ENCODE measurements around the gene FAM114A2. TPM values are rescaled to one million over a fixed set of nuclear protein-coding genes. Genes with fewer than 3 reads are reported as not detected.
A peak's percentile ranks its signal among the peaks of the same experiment; 100 is the strongest.

Gene FAM114A2
- total and polyA plus RNA-seq, 4 experiments from 2014 or later, result 18.2 to 45.5 (median 29.8) TPM

DNA sequence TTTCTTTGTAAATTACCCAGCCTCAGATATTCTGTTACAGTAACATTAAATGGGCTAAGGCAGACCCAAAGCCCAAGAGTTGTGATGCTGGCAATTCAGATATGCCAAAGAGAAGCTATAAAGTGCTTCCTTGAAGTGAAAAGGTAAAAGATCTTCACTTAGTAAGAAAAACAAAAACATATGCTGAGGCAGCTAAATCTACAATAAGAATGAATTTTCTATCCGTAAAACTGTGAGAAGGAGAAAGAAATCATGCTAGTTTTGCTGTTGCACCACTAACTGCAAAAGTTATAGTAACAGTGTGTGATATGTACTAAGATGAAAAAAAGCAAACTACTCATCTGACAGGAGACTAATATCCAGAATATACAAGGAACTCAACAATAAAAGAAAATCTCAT, 39.9 kb downstream of the FAM114A2 start:
- Histone ChIP-seq H3K9me3 (ENCODE audit: control insufficient read depth in 1 of 2, low read length in 2 of 2) (no peaks in the 10 kb centered on the region), H3K27ac (ENCODE audit: low read depth, low read length) (no peak overlapping the region), H3K27me3 (ENCODE audit: insufficient read depth, low read length) (no peaks in the 10 kb centered on the region), H3K4me1 (ENCODE audit: insufficient read depth, low read length) (no peaks in the 10 kb centered on the region), H3K36me3 (ENCODE audit: insufficient read depth, low read length) (no peaks in the 10 kb centered on the region), H3K4me3 (ENCODE audit: low read length in 2 of 2) (no peak overlapping the region)
- Mint-ChIP-seq H3K9me3 (peaks cover 0 to 5% (median 0%) of the 10 kb centered on the region in 8 donors), H3K4me3 (no peak overlapping the region), H3K36me3 (peaks cover 66% of the 10 kb centered on the region in 2 donors), H3K27ac (no peak overlapping the region), H3K27me3 (no peaks in the 10 kb centered on the region), H3K4me1 (no peaks in the 10 kb centered on the region)
- intact Hi-C loops (cut with micrococcal nuclease), result no loop called here
- DNase-seq, result no peak
- POLR2A ChIA-PET (ENCODE audit: partially characterized antibody), result no interaction called here
- CTCF ChIA-PET (ENCODE audit: partially characterized antibody), result no interaction called here

DNA sequence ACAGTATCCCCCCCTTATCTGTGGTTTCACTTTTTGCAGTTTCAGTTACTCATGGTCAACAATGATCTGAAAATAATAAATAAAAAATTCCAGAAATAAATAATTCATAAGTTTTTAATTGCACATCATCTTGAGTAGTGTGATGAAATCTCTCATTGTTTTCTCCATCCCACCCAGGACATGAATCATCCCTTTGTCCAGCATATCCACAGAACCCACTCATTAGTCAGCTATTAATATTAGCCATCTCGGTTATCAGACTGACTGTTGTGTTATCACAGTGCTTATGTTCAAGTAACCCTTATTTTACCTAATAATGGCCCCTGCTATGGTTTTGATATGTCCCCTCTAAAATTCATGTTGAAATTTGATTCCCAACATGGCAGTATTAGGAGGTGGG, 40.7 kb downstream of the FAM114A2 start:
- H3K27me3 ChIP-seq (ENCODE audit: insufficient read depth, low read length), result no peaks in the 10 kb centered on the region
- intact Hi-C loops (cut with micrococcal nuclease), result no loop called here
- Mint-ChIP-seq H3K9me3 (peaks cover 0 to 5% (median 0%) of the 10 kb centered on the region in 8 donors), H3K27ac (no peak overlapping the region), H3K4me1 (no peaks in the 10 kb centered on the region), H3K4me3 (no peak overlapping the region), H3K36me3 (peaks cover 68 to 69% of the 10 kb centered on the region in 2 donors), H3K27me3 (no peaks in the 10 kb centered on the region)
- no peak overlapping the region for H3K4me3 ChIP-seq (ENCODE audit: low read length in 2 of 2)
- no peaks in the 10 kb centered on the region for H3K9me3 ChIP-seq (ENCODE audit: control insufficient read depth in 1 of 2, low read length in 2 of 2)
- no peaks in the 10 kb centered on the region for H3K4me1 ChIP-seq (ENCODE audit: insufficient read depth, low read length)
- CTCF ChIA-PET (ENCODE audit: partially characterized antibody), result no interaction called here
- no peak overlapping the region for H3K27ac ChIP-seq (ENCODE audit: low read depth, low read length)
- no peaks in the 10 kb centered on the region for H3K36me3 ChIP-seq (ENCODE audit: insufficient read depth, low read length)
- POLR2A ChIA-PET (ENCODE audit: partially characterized antibody), result no interaction called here
- DNase-seq, result no peak

DNA sequence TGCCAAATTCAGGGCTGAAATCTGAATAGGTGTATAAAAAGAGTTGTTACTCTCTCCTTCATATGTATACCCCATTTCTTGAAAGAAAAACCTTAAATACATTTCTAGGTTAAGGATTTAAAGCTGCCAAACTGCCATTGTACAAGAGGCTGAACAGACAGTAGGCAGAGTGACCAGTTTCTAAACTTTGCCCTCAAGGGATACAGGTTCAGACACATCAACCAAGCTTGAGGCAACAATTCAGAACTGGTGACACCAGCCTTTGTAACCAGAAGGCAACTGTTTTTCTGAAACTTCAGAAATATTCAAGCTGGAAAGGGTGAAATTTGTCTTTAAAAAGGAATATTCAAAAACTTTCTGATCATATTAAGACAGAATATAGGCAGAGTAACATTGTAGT, 47.5 kb downstream of the FAM114A2 start:
- intact Hi-C loops (cut with micrococcal nuclease), result no loop called here
- H3K27me3 ChIP-seq (ENCODE audit: insufficient read depth, low read length), result no peaks in the 10 kb centered on the region
- no peaks in the 10 kb centered on the region for H3K36me3 ChIP-seq (ENCODE audit: insufficient read depth, low read length)
- no peak overlapping the region for H3K4me3 ChIP-seq (ENCODE audit: low read length in 2 of 2)
- H3K9me3 ChIP-seq (ENCODE audit: control insufficient read depth in 1 of 2, low read length in 2 of 2), result no peaks in the 10 kb centered on the region
- POLR2A ChIA-PET (ENCODE audit: partially characterized antibody), result no interaction called here
- no peaks in the 10 kb centered on the region for H3K4me1 ChIP-seq (ENCODE audit: insufficient read depth, low read length)
- Mint-ChIP-seq H3K27me3 (no peaks in the 10 kb centered on the region), H3K4me3 (no peak overlapping the region), H3K9me3 (no peaks in the 10 kb centered on the region), H3K4me1 (no peaks in the 10 kb centered on the region), H3K36me3 (peaks cover 38 to 44% of the 10 kb centered on the region in 2 donors), H3K27ac (no peak overlapping the region)
- DNase-seq, result no peak
- CTCF ChIA-PET (ENCODE audit: partially characterized antibody), result interaction anchor here (1.2 kb wide), 2 partner anchors 14 to 17 kb away, joined by 3 read pairs; no protein-coding TSS in a partner anchor
- no peak overlapping the region for H3K27ac ChIP-seq (ENCODE audit: low read depth, low read length)

DNA sequence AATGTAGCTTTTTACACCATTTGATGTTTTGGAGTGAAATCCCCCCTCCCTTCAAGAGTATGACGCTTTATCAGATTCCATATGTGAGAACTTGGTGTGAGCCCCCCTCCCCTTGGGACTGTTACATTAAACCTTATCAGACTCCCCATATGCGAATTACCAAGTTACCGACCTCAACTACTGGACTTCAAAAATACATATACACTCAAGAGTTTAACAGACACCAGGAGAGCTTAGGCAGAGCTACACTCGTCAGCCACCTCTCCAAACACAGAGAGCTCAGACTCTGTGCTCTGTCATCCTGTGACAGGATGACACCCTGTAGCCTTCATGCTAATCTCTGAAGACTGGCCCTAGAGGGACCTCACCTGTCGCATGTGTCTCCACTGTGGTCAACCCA, 50.2 kb downstream of the FAM114A2 start:
- Histone ChIP-seq H3K36me3 (ENCODE audit: insufficient read depth, low read length) (no peaks in the 10 kb centered on the region), H3K9me3 (ENCODE audit: control insufficient read depth in 1 of 2, low read length in 2 of 2) (no peaks in the 10 kb centered on the region), H3K27ac (ENCODE audit: low read depth, low read length) (no peak overlapping the region), H3K4me1 (ENCODE audit: insufficient read depth, low read length) (no peaks in the 10 kb centered on the region), H3K27me3 (ENCODE audit: insufficient read depth, low read length) (no peaks in the 10 kb centered on the region), H3K4me3 (ENCODE audit: low read length in 2 of 2) (no peak overlapping the region)
- Mint-ChIP-seq H3K9me3 (no peaks in the 10 kb centered on the region), H3K4me1 (no peaks in the 10 kb centered on the region), H3K27ac (peak overlapping the region in 2 of 7 donors; percentile 14 to 75), H3K27me3 (no peaks in the 10 kb centered on the region), H3K4me3 (no peak overlapping the region), H3K36me3 (peaks cover 20 to 27% of the 10 kb centered on the region in 2 donors)
- ChIA-PET POLR2A (ENCODE audit: partially characterized antibody) (no interaction called here), CTCF (ENCODE audit: partially characterized antibody) (interaction anchor here (0.8 kb wide), 1 partner anchor 13 kb away, joined by 4 read pairs; no protein-coding TSS in a partner anchor)
- intact Hi-C loops (cut with micrococcal nuclease), result no loop called here
- no peak for DNase-seq

DNA sequence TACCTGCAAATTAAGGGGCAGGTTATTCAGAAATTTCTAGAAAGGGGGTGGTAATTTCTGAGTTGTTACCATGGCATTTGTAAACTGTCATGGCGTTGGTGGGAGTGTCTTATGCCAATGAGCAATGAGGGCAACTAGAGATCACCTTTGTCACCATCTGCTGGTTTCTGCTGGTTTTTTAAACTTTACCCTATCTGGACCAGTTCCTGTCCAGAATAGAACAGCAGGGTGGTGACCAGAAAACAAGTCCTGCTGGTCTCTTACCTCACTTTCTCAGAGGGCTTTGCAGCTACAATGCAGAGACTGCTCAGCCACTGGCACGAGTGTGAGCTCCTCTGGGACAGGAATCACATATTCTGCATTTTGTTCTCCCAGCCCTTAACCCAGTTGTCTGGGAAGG, 51.4 kb downstream of the FAM114A2 start:
- Mint-ChIP-seq H3K27ac (no peak overlapping the region), H3K4me3 (no peak overlapping the region), H3K4me1 (no peaks in the 10 kb centered on the region), H3K9me3 (no peaks in the 10 kb centered on the region), H3K27me3 (no peaks in the 10 kb centered on the region), H3K36me3 (peaks cover 14 to 16% of the 10 kb centered on the region in 2 donors)
- POLR2A ChIA-PET (ENCODE audit: partially characterized antibody), result no interaction called here
- Histone ChIP-seq H3K4me1 (ENCODE audit: insufficient read depth, low read length) (no peaks in the 10 kb centered on the region), H3K4me3 (ENCODE audit: low read length in 2 of 2) (no peak overlapping the region), H3K9me3 (ENCODE audit: control insufficient read depth in 1 of 2, low read length in 2 of 2) (no peaks in the 10 kb centered on the region), H3K27ac (ENCODE audit: low read depth, low read length) (no peak overlapping the region), H3K36me3 (ENCODE audit: insufficient read depth, low read length) (no peaks in the 10 kb centered on the region), H3K27me3 (ENCODE audit: insufficient read depth, low read length) (no peaks in the 10 kb centered on the region)
- intact Hi-C loops (cut with micrococcal nuclease), result no loop called here
- CTCF ChIA-PET (ENCODE audit: partially characterized antibody), result no interaction called here
- DNase-seq, result no peak

DNA sequence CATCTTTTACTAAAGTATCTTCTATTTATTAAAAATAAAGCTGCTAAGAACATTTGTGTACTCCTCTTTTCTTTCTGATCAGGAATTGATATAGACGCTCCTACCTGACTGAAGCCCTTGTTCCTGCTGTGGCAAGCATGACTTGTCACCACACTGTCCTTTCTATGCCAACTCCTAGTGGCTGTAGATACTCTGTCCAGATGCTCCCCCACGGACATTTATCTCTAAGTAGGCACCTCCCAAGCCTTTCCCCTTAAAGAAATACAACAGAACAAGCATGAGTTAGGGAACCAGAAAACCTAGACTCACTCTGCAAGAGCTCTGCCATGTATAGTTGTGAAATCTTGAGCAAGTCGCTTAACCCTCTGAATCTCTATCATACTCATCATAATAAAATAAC, 53.2 kb downstream of the FAM114A2 start:
- CTCF ChIA-PET (ENCODE audit: partially characterized antibody), result interaction anchor here (1.1 to 1.9 kb wide), 2 partner anchors 12 to 20 kb away, joined by 3 to 7 read pairs; no protein-coding TSS in a partner anchor
- intact Hi-C loops (cut with micrococcal nuclease), result no loop called here
- Mint-ChIP-seq H3K27ac (peak overlapping the region in 1 of 7 donors; percentile 2), H3K9me3 (no peaks in the 10 kb centered on the region), H3K36me3 (peaks cover 5 to 7% of the 10 kb centered on the region in 2 donors), H3K4me3 (no peak overlapping the region), H3K4me1 (no peaks in the 10 kb centered on the region), H3K27me3 (no peaks in the 10 kb centered on the region)
- no peaks in the 10 kb centered on the region for H3K27me3 ChIP-seq (ENCODE audit: insufficient read depth, low read length)
- no peaks in the 10 kb centered on the region for H3K36me3 ChIP-seq (ENCODE audit: insufficient read depth, low read length)
- H3K4me1 ChIP-seq (ENCODE audit: insufficient read depth, low read length), result no peaks in the 10 kb centered on the region
- H3K9me3 ChIP-seq (ENCODE audit: control insufficient read depth in 1 of 2, low read length in 2 of 2), result no peaks in the 10 kb centered on the region
- no peak overlapping the region for H3K4me3 ChIP-seq (ENCODE audit: low read length in 2 of 2)
- DNase-seq, result no peak
- POLR2A ChIA-PET (ENCODE audit: partially characterized antibody), result no interaction called here
- no peak overlapping the region for H3K27ac ChIP-seq (ENCODE audit: low read depth, low read length)

DNA sequence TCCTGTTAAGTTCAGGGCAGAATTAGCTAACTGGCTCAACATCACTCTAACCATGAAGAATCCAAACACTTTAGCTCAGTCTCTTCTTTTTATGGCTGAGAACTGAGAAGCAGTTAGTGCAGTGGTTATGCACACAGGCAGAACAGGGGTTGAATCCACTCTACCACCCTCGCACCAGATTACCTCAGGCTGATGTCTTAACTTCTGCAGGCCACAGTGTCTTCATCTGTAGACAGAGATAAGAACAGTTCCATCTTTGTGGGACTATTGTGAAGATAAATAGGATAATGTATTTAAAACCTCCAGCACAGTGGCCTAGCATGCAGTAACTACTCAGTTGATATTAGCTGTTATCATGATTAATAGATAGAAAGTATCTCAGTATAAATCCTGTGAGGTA, 54.8 kb downstream of the FAM114A2 start:
- no peaks in the 10 kb centered on the region for H3K4me1 ChIP-seq (ENCODE audit: insufficient read depth, low read length)
- no peaks in the 10 kb centered on the region for H3K9me3 ChIP-seq (ENCODE audit: control insufficient read depth in 1 of 2, low read length in 2 of 2)
- intact Hi-C loops (cut with micrococcal nuclease), result no loop called here
- H3K27me3 ChIP-seq (ENCODE audit: insufficient read depth, low read length), result no peaks in the 10 kb centered on the region
- no peak for DNase-seq
- H3K27me3 Mint-ChIP-seq, result no peaks in the 10 kb centered on the region
- H3K9me3 Mint-ChIP-seq, result no peaks in the 10 kb centered on the region
- H3K36me3 ChIP-seq (ENCODE audit: insufficient read depth, low read length), result no peaks in the 10 kb centered on the region
- no peaks in the 10 kb centered on the region for H3K36me3 Mint-ChIP-seq
- H3K27ac ChIP-seq (ENCODE audit: low read depth, low read length), result no peak overlapping the region
- CTCF ChIA-PET (ENCODE audit: partially characterized antibody), result interaction anchor here (1.0 kb wide), 1 partner anchor 421 kb away, joined by 3 read pairs; no protein-coding TSS in a partner anchor
- H3K4me3 ChIP-seq (ENCODE audit: low read length in 2 of 2), result no peak overlapping the region
- POLR2A ChIA-PET (ENCODE audit: partially characterized antibody), result no interaction called here
- no peaks in the 10 kb centered on the region for H3K4me1 Mint-ChIP-seq
- H3K27ac Mint-ChIP-seq, result no peak overlapping the region
- no peak overlapping the region for H3K4me3 Mint-ChIP-seq
